GM10248 (cell line): Measurements from ENCODE around the gene ADA.

ENCODE experiments used
- CTCF ChIA-PET: fragments of 300-600 bp; sonication (Branson Sonifier 250); formaldehyde crosslinking; extraction: SDS; loops from one replicate; lab custom pipeline; 2021; ENCODE audit warnings: antibody characterized with exemption; lab: Yijun Ruan, JAX
- POLR2A ChIA-PET: fragments of 350-650 bp; sonication (Branson Sonifier 250); formaldehyde crosslinking; extraction: SDS; loops from one replicate; lab custom pipeline; 2020; ENCODE audit warnings: antibody characterized with exemption; lab: Yijun Ruan, JAX
- DNase-seq: peaks from one replicate; pipeline ENCODE4 v3.0.0; 2012; ENCODE audit errors: extremely low spot score
- TF ChIP-seq, protein P1 (sequence below): IDR thresholded peaks from 2 replicates; pipeline ENCODE4 v1.5.1; 2012; ENCODE audit warnings: mild to moderate bottlenecking, low read depth; ENCODE audit errors: extremely low read depth, missing control alignments, control extremely low read depth

ADA gene

DNA sequence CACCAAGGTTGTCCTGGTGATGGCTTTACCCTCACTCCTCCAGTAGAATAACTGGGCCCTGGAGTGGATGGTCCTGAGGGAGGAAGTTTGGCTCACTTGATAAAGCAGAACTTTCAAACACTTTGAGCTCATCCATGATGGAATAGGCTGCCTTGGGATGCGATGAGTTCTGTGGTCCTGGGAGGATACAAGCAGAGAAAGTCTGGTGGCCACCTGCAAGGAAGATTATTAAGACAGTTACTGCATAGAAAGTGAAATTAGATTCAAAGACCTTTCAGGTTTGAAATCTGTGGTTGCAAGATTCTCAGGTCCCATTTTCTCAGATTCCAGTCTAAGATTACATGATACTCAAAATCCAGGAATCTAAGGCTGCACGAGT is 43.8 kb upstream of the ADA start:
- TF ChIP-seq, protein P1, sequence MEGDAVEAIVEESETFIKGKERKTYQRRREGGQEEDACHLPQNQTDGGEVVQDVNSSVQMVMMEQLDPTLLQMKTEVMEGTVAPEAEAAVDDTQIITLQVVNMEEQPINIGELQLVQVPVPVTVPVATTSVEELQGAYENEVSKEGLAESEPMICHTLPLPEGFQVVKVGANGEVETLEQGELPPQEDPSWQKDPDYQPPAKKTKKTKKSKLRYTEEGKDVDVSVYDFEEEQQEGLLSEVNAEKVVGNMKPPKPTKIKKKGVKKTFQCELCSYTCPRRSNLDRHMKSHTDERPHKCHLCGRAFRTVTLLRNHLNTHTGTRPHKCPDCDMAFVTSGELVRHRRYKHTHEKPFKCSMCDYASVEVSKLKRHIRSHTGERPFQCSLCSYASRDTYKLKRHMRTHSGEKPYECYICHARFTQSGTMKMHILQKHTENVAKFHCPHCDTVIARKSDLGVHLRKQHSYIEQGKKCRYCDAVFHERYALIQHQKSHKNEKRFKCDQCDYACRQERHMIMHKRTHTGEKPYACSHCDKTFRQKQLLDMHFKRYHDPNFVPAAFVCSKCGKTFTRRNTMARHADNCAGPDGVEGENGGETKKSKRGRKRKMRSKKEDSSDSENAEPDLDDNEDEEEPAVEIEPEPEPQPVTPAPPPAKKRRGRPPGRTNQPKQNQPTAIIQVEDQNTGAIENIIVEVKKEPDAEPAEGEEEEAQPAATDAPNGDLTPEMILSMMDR, result no peak
- ChIA-PET POLR2A (no interaction called here), CTCF (interaction anchor here (8.9 kb wide), 1 partner anchor 11 kb away, joined by 68 read pairs; no protein-coding TSS in a partner anchor)
- DNase-seq, result no peak

- TF ChIP-seq, protein P1, result no peak
- CTCF ChIA-PET, result interaction anchor here (8.9 kb wide), 1 partner anchor 10 kb away, joined by 68 read pairs; no protein-coding TSS in a partner anchor
- no peak for DNase-seq
- POLR2A ChIA-PET, result no interaction called here
Observed at GRCh38 chr20:44694159-44694558, 42.7 kb upstream of the ADA start.

GRCh38 chr20:44693627-44694026 is 42.1 kb upstream of the ADA start:
- DNase-seq, result no peak
- POLR2A ChIA-PET, result no interaction called here
- CTCF ChIA-PET, result interaction anchor here (8.9 kb wide), 1 partner anchor 10 kb away, joined by 68 read pairs; no protein-coding TSS in a partner anchor
- TF ChIP-seq, protein P1, result no peak

DNA sequence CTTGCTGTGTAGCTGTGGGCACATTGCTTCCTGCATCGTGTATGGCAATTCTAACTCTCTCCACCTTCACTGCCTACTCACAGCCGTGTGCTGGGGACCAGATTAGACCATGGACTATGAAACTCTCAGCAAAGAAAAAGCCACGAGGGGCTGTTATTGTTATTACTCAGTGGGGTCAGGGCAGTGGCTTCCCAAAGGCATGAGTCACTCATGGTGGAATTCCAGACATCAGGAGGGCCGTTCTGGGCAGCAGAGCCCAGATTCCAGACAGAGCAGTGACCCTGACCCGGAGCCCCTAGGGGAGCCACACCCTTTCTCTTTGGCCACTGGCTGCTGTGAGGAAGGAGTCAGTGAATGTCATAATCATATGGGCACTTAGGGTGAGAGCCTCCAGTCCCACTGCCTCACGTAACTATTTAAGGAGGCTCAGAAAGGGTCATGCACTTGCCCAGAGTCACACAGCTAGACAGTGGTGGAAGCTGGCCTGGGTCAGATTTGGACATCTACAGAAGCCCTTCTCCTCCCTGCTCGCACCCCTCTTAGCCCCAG is 41.5 kb upstream of the ADA start:
- ChIA-PET POLR2A (no interaction called here), CTCF (interaction anchor here (0.9 to 8.9 kb wide), 3 partner anchors 9 to 40 kb away, joined by 3 to 68 read pairs (median 3); no protein-coding TSS in a partner anchor)
- no peak for DNase-seq
- TF ChIP-seq, protein P1, result no peak

- ChIA-PET CTCF (interaction anchor here (0.9 to 8.9 kb wide), 4 partner anchors 8 to 41 kb away, joined by 3 to 68 read pairs (median 6); no protein-coding TSS in a partner anchor), POLR2A (no interaction called here)
- TF ChIP-seq, protein P1, result no peak
- no peak for DNase-seq
Observed at GRCh38 chr20:44691424-44692423, 40.2 kb upstream of the ADA start.

- TF ChIP-seq, protein P1, result no peak
- DNase-seq, result no peak
- ChIA-PET CTCF (interaction anchor here (2.6 to 8.9 kb wide), 2 partner anchors 7 to 41 kb away, joined by 9 to 68 read pairs; no protein-coding TSS in a partner anchor), POLR2A (no interaction called here)
Observed at GRCh38 chr20:44690781-44691423, 39.4 kb upstream of the ADA start.
